ENCODE data around the gene NYAP1. TPM values are rescaled to one million over a fixed set of nuclear protein-coding genes. Genes with fewer than 3 reads are reported as not detected.
"Not testable (repeated sequence)": the region's sequence is repeated elsewhere in the genome, so short reads cannot be mapped to it uniquely, and the experiment has no call there.

NYAP1 gene
- total RNA-seq, 1 donor from 2014 or later = 0.16 TPM

GRCh38 chr7:100484673-100485045 lies 932 bp downstream of the NYAP1 start:
- ATAC-seq = no peak

- no peak for ATAC-seq
Observed at GRCh38 chr7:100485471-100485876, 1.7 kb downstream of the NYAP1 start.

- no peak for ATAC-seq
Observed at GRCh38 chr7:100486111-100486636, 2.4 kb downstream of the NYAP1 start.

DNA sequence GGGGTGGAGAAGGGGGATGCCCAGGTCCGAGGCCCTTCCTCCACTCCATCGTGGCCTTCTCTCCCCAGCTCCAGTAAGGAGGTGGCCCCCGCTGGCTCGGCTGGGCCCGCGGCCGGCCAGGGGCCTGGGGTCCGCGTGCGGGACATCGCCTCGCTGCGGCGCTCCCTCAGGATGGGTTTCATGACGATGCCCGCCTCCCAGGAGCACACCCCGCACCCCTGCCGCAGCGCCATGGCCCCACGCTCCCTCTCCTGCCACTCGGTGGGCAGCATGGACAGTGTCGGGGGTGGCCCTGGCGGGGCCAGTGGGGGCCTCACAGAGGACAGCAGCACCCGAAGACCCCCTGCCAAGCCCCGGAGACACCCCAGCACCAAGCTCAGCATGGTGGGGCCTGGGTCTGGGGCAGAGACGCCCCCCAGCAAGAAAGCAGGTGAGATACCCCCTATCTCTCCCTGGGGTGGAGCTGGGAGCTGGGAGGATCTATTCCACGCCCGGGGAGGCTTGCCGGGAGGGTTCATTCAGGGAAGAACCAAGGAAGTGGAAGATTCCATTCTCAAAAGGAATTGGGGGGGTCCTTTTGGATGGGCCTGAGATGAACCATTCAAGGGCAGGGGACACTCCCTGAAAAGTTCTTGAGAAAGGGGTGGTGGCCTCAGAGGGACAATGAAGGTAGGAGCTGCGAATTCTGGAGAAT lies 3.2 kb downstream of the NYAP1 start:
- ATAC-seq = no peak

DNA sequence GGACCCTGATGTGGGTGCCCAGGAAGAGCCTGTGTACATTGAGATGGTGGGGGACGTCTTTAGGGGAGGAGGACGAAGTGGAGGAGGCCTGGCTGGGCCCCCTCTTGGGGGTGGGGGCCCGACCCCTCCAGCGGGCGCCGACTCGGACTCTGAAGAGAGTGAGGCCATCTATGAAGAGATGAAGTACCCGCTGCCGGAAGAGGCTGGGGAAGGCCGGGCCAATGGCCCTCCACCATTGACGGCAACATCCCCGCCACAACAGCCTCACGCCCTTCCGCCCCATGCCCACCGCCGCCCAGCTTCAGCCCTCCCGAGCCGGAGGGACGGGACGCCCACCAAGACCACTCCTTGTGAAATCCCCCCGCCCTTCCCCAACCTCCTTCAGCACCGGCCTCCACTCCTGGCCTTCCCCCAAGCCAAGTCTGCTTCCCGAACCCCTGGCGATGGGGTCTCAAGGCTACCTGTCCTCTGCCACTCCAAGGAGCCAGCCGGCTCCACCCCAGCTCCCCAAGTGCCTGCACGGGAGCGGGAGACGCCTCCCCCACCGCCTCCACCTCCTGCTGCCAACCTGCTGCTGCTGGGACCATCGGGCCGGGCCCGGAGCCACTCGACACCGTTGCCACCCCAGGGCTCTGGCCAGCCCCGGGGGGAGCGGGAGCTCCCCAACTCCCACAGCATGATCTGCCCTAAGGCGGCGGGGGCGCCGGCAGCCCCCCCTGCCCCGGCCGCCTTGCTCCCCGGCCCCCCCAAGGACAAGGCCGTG lies 4.8 kb downstream of the NYAP1 start:
- no peak for ATAC-seq

DNA sequence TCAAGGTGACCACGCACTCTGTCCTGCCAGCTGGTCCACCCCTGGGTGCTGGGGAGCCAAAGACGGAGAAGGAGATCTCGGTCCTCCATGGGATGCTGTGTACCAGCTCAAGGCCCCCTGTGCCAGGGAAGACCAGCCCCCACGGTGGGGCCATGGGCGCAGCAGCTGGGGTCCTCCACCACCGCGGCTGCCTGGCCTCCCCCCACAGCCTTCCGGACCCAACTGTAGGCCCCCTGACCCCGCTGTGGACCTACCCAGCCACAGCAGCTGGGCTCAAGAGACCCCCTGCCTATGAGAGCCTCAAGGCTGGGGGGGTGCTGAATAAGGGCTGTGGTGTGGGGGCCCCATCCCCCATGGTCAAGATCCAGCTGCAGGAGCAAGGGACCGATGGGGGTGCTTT lies 5.4 kb downstream of the NYAP1 start:
- no peak for ATAC-seq

DNA sequence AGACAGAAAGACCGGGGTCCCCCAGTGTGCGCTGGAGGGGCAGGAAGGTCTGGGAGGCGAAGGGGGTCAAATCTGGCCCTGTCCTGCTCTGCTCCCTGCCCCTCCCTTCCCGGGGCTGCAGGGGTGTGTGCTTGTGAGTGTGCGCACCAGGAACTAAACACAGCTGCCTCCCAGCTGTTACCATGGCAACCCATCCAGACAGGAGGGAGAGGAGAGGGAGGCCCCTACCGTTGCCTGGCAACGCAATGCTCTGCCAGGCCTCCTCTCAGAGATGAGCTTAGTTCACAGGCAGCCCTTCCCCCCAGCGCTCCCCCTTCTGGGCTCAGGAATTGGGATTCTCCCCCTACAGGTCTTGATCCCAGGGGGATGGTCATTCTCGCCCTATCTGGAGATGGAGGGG lies 6.1 kb downstream of the NYAP1 start:
- ATAC-seq = no peak

GRCh38 chr7:100490483-100491191 lies 6.9 kb downstream of the NYAP1 start:
- no peak for ATAC-seq

DNA sequence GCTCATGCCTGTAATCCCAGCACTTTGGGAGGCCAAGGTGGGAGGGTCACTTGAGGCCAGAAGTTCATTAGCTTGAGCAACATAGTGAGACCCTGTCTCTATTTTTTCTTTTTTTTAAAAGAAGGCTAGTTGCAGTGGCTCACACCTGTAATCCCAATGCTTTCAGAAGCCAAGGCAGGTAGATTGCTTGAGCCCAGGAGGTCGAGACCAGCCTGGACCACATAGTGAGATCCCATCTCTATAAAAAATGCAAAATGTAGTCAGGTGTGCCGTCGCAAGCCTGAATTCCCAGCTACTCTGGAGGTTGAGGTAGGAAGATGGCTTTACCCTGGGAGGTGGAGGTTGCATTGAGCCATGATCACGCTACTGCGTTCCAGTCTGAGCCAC lies 7.5 kb downstream of the NYAP1 start:
- no peak for ATAC-seq

DNA sequence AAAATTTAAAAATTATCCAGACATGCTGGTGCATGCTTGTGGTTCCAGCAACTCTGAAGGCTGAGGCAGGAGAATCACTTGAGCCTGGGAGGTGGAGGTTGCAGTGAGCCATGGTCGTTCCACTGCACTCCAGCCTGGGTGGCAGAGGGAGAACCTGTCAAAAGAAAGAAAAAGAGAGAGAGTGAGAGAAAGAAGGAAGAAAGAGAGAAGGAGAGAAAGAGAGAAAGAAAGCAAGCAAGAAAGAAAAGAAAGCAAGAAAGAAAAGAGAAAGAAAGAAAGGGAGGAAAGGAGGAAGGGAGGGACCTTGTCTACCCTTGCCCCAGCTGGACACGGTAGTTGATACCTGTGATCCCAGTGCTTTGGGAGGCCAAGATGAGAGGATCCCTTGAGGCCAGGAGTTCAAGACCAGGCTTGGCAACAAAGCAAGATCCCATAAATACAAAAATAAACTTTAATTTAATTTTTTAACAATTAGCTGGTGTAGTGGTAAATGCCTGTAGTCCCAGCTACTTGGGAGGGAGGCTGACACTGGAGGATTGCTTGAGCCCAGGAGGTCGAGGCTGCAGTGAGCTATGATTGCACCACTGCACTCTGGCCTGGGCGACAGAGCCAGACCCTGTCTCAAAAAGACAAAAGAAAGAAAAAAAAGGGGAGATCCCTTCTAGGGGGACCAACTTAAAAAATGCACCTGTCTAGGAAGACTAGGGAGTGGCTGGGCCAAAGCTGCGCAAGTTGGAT lies 9.2 kb downstream of the NYAP1 start:
- ATAC-seq = no peak

GRCh38 chr7:100493476-100494264 lies 9.9 kb downstream of the NYAP1 start:
- ATAC-seq = peak; percentile 59

DNA sequence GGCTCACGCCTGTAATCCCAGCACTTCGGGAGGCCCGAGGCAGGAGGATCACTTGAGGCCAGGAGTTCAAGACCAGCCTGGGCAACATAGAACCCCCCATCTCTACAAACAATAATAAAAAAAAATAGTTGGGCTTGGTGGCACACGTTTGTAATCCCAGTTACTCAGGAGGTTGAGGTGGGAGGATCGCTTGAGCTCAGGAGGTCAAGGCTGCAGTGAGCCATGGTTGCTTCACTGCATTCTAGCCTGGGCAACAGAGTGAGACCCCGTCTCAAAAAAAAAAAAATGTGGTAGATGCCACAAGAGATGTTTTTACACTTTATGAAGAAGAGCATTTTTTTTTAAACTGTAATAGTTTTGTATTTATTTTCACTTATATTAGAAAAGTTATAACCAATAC lies 12.8 kb downstream of the NYAP1 start:
- no peak for ATAC-seq

DNA sequence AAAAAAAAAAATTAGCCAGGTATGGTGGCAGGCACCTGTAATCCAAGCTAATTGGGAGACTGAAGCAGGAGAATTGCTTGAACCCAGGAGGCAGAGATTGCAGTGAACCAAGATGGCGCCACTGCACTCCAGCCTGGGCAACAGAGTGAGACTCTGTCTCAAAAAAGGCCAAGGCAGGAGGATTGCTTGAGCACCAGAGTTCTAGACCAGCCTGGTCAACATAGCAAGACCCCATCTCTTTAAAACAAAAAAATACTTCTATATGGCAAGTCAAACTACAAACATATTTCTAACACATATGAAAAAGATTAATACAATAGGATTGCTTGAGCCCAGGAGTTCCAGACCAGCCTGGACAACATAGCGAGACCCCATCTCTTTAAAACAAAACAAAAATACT lies 17.0 kb downstream of the NYAP1 start:
- not testable (repeated sequence) for ATAC-seq

DNA sequence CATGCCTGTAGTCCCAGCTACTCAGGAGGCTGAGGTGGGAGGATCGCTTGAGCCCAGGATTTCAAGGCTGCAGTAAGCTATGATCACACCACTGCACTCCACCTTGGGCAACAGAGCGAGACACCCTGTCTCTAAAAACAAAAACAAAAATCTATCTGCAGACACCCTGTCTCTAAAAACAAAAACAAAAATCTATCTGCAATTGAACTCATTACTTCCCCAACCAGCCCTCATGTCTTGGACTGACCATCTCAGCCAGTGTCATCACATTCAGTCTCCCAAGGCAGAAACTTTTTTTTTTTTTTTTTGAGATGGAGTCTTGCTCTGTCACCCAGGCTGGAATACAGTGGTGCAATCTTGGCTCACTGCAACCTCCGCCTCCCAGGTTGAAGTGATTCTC lies 20.3 kb downstream of the NYAP1 start:
- not testable (repeated sequence) for ATAC-seq

DNA sequence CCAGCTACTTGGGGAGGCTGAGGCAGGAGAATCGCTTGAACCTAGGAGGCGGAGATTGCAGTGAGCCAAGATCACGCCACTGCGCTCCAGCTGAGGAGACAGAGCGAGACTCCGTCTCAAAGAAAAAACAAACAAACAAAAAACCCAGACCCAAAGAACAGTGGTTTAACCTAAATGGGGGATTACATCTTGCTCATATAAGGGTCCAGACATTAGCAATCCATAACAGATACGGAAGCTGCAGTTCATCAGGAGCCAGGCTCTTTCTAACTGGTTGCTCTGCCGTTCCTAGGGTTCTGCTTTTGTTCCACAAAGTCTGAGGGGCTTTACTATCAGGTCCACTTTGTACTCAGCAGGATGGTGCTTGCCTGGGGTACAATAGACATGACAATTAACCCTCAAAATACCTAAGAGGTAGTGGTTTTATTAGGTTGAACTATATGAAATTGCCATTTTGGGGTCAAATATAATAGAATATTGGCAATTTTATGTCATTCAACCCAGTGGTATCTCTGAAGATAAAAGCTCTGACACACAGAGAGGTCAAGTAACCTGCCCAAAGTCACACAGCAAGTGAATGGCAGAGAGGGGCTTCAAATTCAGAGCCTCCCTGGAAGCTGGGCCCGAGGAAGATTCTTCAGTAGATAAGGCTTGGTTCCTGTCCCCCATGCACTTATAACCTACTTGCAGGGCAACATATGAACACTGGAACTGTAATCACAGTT lies 21.3 kb downstream of the NYAP1 start:
- no peak for ATAC-seq

- ATAC-seq = no peak
Observed at GRCh38 chr7:100506356-100506923, 22.7 kb downstream of the NYAP1 start.

DNA sequence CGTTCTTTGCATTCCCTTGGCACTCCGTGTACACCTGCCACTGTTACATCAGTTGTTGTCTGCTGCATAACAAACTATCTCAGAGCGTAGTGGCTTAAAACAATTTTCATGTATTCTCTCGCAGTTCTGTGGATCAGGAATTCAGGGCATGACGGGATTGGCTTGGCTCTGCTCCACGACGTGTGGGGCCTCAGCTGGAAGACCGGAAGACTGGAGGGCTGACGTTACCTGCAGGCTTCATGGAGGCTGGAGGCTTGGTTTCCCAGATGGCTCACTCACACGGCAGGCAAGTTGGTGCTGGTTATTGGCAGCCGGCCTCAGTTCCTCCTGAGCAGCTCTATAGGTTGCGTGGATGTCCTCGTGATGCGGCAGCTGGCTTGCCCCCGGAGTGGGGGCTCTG lies 25.5 kb downstream of the NYAP1 start:
- ATAC-seq = peak; percentile 94

- no peak for ATAC-seq
Observed at GRCh38 chr7:100510437-100511239, 26.9 kb downstream of the NYAP1 start.

GRCh38 chr7:100513212-100513810 lies 29.6 kb downstream of the NYAP1 start:
- no peak for ATAC-seq
